Transverse colon (tissue), 4 donors: ENCODE measurements around the gene BBC3. TPM values are rescaled to one million over a fixed set of nuclear protein-coding genes. Genes with fewer than 3 reads are reported as not detected.

Source experiments
- DNase-seq: peaks from one replicate; pipeline ENCODE4 v3.0.0-alpha.2; 2019
- H3K27ac ChIP-seq, 4 donors: fragments of 200-600 bp; sonication (generic); 2 replicates each; pipeline ENCODE4 v1.5.1; 2016 to 2018; ENCODE audit warnings: inconsistent platforms in 4 of 4
- H3K27me3 ChIP-seq: fragments of 200-600 bp; sonication (generic); 2 replicates; pipeline ENCODE4 v1.5.1; 2017; ENCODE audit warnings: inconsistent platforms
- H3K36me3 ChIP-seq, 4 donors: fragments of 200-600 bp; sonication (generic); 2 replicates each; pipeline ENCODE4 v1.5.1; 2017 to 2019; ENCODE audit warnings: inconsistent platforms in 4 of 4
- H3K4me1 ChIP-seq, 4 donors: fragments of 200-600 bp; sonication (generic); 2 replicates each; pipeline ENCODE4 v1.5.1; 2017 to 2020; ENCODE audit warnings: inconsistent platforms in 4 of 4
- H3K4me3 ChIP-seq, 4 donors: fragments of 200-600 bp; sonication (generic); 1 replicate in 1 of 4; 2 replicates in 3 of 4; pipeline versions ENCODE4 v1.5.1 to v1.6.1; 2017 to 2019; ENCODE audit warnings: inconsistent platforms in 4 of 4
- H3K9me3 ChIP-seq, 2 donors: fragments of 200-600 bp; sonication (generic); 2 replicates each; pipeline ENCODE4 v1.5.1; 2017 to 2019; ENCODE audit warnings: inconsistent platforms in 2 of 2
- CTCF ChIP-seq, 5 experiments: fragments of 200-600 bp in 3 of 5; fragments of 450-650 bp in 2 of 5; sonication (generic) in 3 of 5; IDR thresholded peaks; 1 replicate in 2 of 5; 2 replicates in 3 of 5; pipeline ENCODE4 v1.5.1; 2016 to 2017; ENCODE audit warnings: antibody characterized with exemption in 5 of 5, inconsistent platforms in 3 of 5, mild to moderate bottlenecking in 2 of 5, moderate library complexity in 1 of 5
- EP300 ChIP-seq: sonication (generic); formaldehyde crosslinking; IDR thresholded peaks from one replicate; pipeline ENCODE4 v1.6.1; 2017; ENCODE audit warnings: antibody characterized with exemption, low read depth
- POLR2A ChIP-seq: fragments of 450-650 bp; IDR thresholded peaks from one replicate; pipeline ENCODE4 v1.6.1; 2016; ENCODE audit warnings: antibody characterized with exemption, mild to moderate bottlenecking, moderate library complexity
- POLR2AphosphoS5 ChIP-seq, 3 donors: sonication (generic); formaldehyde crosslinking; IDR thresholded peaks; one replicate each; pipeline ENCODE4 v1.6.1; 2016; ENCODE audit warnings: antibody characterized with exemption in 3 of 3
- WGBS, 2 donors: methylation state at CpG; one replicate each; pipeline ENCODE4 v1.1.5; 2018; ENCODE audit warnings: low coverage in 1 of 2; 5-methylcytosine and 5-hydroxymethylcytosine counted together
- in situ Hi-C, 4 donors: fragments of 200-750 bp; cut with MboI; loops; one replicate each; pipeline versions ENCODE4 v1.15.0 to v1.15.1; 2017; ENCODE audit warnings: low sequenced_read_pairs in 3 of 4, low pct_ligation_motif_present in 1 of 4, low pct_unique_long_range_greater_than_20kb in 1 of 4
- intact Hi-C: fragments of 100-400 bp; cut with DNase I; formaldehyde crosslinking; loops from one replicate; pipeline ENCODE4 v1.15.1; 2023; ENCODE audit warnings: low total_unique reads
- total RNA-seq, 4 donors: library from RNA; depleted of rRNA; stranded (reverse); fragments of >200 nt; gene quantifications; one replicate each; pipeline ENCODE4 v1.1.0, GENCODE V29; 2016

BBC3 gene
- total RNA-seq, 4 donors from 2014 or later = 10.9 to 31.0 (median 14.4) TPM

GRCh38 chr19:47195434-47195833, 35.6 kb downstream of the BBC3 start:
- H3K4me3 ChIP-seq = no peak overlapping the region
- DNase-seq = no peak
- peaks cover 7 to 15% (median 12%) of the 10 kb centered on the region in 4 donors for H3K4me1 ChIP-seq
- WGBS, 2 donors = 83 to 100% methylated on average over 1 of the region's 1 CpG
- no peak for TF ChIP-seq CTCF (IDR thresholded peaks at IDR 0.05)
- no peak for TF ChIP-seq POLR2AphosphoS5 (IDR thresholded peaks at IDR 0.05)
- TF ChIP-seq POLR2A = no peak
- TF ChIP-seq EP300 = no peak
- H3K27me3 ChIP-seq = no peaks in the 10 kb centered on the region
- H3K36me3 ChIP-seq = peaks cover 0 to 22% (median 0%) of the 10 kb centered on the region in 4 donors
- intact Hi-C loops (no loop called here), in situ Hi-C loops (loop anchor here in 2 of 4 donors (5.0 to 10.0 kb wide), 2 partner anchors 33 to 51 kb away; no protein-coding TSS in a partner anchor)
- H3K9me3 ChIP-seq = no peaks in the 10 kb centered on the region
- H3K27ac ChIP-seq = no peak overlapping the region

- H3K4me3 ChIP-seq = peak overlapping the region in 1 of 4 donors; percentile 34
- intact Hi-C loops (no loop called here), in situ Hi-C loops (loop anchor here in 1 of 4 donors (10.0 kb wide), 1 partner anchor 45 kb away; no protein-coding TSS in a partner anchor)
- H3K27me3 ChIP-seq = no peaks in the 10 kb centered on the region
- H3K27ac ChIP-seq = peak overlapping the region; percentile 87 to 92 (median 88)
- H3K4me1 ChIP-seq = peaks cover 35 to 59% (median 55%) of the 10 kb centered on the region in 4 donors
- 19 to 38% methylated on average over 5 to 12 of the region's 12 CpGs for WGBS, 2 donors
- TF ChIP-seq POLR2A (peak; percentile 60), POLR2AphosphoS5 (IDR thresholded peaks at IDR 0.05) (peak in 1 of 3 donors; percentile 70), CTCF (IDR thresholded peaks at IDR 0.05) (no peak), EP300 (no peak)
- peak; percentile 79 for DNase-seq
- no peaks in the 10 kb centered on the region for H3K36me3 ChIP-seq
- no peaks in the 10 kb centered on the region for H3K9me3 ChIP-seq
Observed at GRCh38 chr19:47190167-47190727, 40.8 kb downstream of the BBC3 start.

- H3K36me3 ChIP-seq = no peaks in the 10 kb centered on the region
- in situ Hi-C loops = no loop called here
- WGBS, 2 donors = 68 to 73% methylated on average over 2 to 5 of the region's 5 CpGs
- peak overlapping the region; percentile 87 to 92 (median 88) for H3K27ac ChIP-seq
- H3K4me3 ChIP-seq = no peak overlapping the region
- no peaks in the 10 kb centered on the region for H3K27me3 ChIP-seq
- intact Hi-C loops = no loop called here
- H3K9me3 ChIP-seq = no peaks in the 10 kb centered on the region
- no peak for TF ChIP-seq EP300
- no peak for TF ChIP-seq CTCF (IDR thresholded peaks at IDR 0.05)
- no peak for TF ChIP-seq POLR2A
- no peak for TF ChIP-seq POLR2AphosphoS5 (IDR thresholded peaks at IDR 0.05)
- no peak for DNase-seq
- peaks cover 35 to 57% (median 55%) of the 10 kb centered on the region in 4 donors for H3K4me1 ChIP-seq
Observed at GRCh38 chr19:47188507-47189033, 42.4 kb downstream of the BBC3 start.

- peak; percentile 78 for DNase-seq
- in situ Hi-C loops = no loop called here
Observed at GRCh38 chr19:47187797-47188196, 43.2 kb downstream of the BBC3 start.

More at GRCh38 chr19:47187797-47188196, 43.2 kb downstream of the BBC3 start:
- Histone ChIP-seq H3K4me1 (peaks cover 35 to 57% (median 56%) of the 10 kb centered on the region in 4 donors), H3K36me3 (no peaks in the 10 kb centered on the region), H3K4me3 (no peak overlapping the region), H3K27ac (peak overlapping the region; percentile 87 to 92 (median 88)), H3K9me3 (no peaks in the 10 kb centered on the region), H3K27me3 (no peaks in the 10 kb centered on the region)
- intact Hi-C loops = no loop called here
- 70% methylated on average over 6 of the region's 6 CpGs; no CpG with 5 or more reads in 1 of the 2 donors for WGBS, 2 donors
- TF ChIP-seq EP300 = no peak
- TF ChIP-seq POLR2A = peak; percentile 53
- no peak for TF ChIP-seq CTCF (IDR thresholded peaks at IDR 0.05)
- TF ChIP-seq POLR2AphosphoS5 (IDR thresholded peaks at IDR 0.05) = peak in 2 of 3 donors; percentile 51 to 68
